ENCODE data around the gene B3GNT8.
"Not testable (repeated sequence)": the region's sequence is repeated elsewhere in the genome, so short reads cannot be mapped to it uniquely, and the experiment has no call there.

B3GNT8 gene

DNA sequence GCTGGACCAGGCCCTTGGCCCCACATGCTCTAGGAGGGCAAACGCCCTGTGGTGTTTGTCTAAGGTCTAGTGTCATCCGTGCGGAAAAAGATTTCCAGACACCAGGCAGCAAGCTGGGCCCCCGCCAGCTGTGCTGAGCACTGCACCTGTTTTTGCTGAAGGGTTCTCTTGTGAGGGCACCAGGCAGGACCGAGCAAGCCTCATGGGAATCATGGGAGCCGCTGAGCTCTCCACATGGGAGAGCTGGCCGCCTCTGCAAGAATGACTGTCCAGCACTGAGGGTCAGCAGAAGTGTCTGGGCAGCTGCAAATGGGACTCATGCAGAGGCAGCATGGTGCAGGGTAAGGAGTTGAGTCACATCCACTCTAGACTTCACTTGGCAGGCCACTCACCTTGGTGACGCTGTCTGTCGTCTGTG is 12.0 kb downstream of the B3GNT8 start:
- no peak for DNase-seq (ENCODE audit: low read depth, low spot score)

DNA sequence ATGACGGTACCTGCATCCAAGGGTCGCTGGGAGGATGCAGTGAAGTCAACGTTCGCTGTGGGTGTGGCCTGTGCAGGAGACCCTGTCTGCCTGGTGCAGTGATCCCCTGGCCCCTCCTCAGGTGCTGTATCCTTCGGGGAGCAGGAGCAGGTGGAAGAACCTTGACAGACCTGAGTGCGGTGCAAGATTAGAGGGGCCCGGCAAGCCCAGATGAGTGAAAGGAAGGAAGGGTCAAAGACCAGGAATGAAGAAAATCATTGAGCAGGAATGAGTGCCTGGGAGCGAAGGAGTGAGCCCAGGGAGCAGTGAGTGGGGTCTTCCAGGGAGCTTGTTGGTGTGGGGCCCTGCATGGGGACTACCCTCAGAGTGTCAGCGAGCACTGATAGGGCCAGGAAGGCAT is 12.7 kb downstream of the B3GNT8 start:
- no peak for DNase-seq (ENCODE audit: low read depth, low spot score)

DNA sequence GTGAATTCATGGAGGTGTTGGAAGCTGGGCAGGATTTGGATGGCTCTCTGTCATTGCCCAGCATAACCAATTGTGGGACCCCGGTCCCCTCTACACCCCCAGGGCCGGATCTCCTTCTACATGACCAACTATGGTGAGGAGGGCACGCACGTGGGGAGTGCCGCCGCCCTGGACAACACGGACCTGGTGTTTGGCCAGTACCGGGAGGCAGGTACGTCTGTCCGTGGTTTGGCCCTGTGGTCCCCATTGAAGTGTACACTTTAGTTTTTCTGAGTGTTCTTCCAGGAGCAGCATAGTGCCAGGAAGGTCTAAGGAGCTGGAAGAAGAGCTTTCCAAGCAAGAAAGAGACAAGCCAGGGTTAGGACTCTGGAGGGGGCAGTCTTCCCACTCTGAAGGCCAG is 13.2 kb downstream of the B3GNT8 start:
- no peak for DNase-seq (ENCODE audit: low read depth, low spot score)

DNA sequence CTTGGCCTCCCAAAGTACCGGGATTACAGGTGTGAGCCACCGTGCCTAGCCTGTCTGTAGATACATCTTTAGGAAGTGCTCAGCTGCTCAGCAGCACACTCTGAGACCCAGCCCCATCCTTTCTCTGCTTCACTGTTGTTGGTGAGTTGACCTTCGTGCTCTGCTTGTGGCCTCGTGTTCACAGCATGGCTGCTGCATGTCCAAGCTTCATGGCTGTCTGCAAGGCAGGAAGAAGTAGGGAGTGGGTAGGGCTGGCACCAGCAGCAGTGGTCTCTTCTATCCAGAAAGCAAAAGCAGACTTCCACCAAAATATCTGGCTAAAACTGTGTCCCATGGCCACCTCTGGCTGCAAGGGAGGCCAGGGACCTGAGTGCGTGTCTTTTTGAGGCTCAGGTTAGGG is 14.2 kb downstream of the B3GNT8 start:
- DNase-seq (ENCODE audit: low read depth, low spot score): no peak

DNA sequence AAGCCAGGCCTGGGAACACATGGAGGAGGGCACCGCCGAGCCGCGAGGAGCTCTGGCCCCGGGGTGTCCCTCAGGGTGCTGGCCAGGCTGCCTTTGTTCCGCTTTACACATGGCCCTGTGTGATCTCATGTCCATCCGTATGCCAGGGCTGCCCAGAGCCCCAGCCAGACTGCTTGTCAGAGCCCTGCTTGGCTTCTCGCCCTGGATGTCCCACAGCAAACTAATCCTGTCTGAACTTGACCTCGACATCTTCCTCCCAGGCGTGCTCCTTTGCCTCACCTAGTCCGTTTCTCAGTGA is 15.3 kb downstream of the B3GNT8 start:
- peak; percentile 44 for DNase-seq (ENCODE audit: low read depth, low spot score)

DNA sequence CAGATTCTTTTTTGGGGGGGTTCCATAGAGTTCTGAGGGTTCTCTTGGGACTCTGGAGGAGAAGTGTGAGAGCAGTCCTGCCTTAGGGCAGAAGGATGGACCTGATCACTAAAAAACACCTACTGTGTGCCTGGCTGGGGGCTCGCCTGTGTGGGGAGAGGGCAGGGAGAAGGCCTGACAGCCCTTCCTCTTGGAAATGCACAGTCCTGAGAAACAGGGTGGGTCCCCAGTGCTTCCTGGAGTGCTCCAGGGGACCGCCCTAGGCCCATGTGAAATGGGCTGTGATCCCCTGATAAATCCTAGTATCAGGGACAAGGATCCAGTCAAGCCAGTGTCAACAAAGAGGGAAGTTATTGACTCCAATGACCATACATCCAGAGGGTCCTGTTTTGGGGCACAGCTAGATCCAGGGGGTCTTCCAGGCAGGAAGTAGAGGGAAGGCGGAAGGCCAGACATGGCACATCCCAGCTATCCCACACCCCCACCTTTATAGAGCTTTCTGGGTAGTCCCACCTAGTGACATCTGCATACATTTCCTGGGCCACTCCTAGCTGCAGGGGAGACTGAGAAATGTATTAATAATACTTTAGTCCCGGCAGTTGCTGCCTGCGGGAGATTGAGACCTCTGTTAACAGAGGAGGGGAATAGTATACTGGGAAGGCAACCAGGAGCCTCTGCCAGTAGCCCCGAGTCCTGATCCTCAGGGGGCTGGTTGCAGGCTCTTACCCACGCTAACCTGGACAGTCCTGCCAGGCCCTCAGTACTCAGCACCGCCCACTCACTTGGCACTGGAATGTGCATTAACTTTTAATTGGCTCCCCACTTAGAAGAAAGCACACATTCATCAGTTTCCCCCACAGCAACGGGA is 15.8 kb downstream of the B3GNT8 start:
- DNase-seq (ENCODE audit: low read depth, low spot score): no peak

DNA sequence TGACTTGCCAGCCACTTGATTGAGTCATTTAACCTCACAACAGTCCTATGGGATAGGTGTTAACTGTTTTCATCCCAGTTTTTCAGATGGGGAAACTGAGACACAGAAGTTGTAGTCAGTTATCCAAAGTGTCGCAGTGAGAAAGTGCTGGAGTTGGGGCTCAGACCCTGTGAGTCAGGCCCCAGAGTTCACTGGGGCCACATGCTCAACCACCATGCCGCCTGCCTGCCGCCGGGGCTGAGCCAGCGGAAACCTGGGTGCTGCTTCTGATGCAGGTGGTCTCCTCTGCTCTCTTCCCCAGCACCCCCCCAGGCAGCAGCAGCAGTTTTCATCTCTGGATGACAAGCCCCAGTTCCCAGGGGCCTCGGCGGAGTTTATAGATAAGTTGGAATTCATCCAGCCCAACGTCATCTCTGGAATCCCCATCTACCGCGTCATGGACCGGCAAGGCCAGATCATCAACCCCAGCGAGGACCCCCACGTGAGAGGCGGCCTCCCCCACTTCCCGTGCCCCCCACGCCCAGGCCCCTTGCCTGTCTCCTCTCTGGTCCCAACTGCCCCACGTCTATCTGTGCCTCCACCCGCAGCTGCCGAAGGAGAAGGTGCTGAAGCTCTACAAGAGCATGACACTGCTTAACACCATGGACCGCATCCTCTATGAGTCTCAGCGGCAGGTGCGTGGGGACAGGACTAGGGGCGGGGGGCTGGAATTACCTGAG is 16.7 kb downstream of the B3GNT8 start:
- DNase-seq (ENCODE audit: low read depth, low spot score): no peak

DNA sequence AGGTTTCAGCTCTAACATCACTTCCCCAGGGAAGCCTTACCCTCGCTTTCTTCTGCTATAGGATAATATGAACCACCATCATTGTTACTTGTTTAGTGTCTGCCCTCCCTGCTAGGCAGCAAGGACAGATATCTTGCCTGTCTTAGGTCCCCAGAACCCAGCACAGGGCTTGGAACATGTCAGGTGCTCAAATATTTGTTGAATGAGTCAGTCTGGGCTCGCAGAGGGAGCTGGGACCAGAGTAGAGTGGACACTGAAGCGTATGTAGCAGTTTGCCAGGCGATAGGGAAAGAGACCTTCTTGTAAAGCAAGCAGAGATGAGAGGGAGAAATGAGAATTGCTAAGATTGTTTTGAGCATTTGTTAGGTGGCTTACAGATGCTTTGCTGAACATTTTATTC is 17.9 kb downstream of the B3GNT8 start:
- peak; percentile 84 for DNase-seq (ENCODE audit: low read depth, low spot score)

DNA sequence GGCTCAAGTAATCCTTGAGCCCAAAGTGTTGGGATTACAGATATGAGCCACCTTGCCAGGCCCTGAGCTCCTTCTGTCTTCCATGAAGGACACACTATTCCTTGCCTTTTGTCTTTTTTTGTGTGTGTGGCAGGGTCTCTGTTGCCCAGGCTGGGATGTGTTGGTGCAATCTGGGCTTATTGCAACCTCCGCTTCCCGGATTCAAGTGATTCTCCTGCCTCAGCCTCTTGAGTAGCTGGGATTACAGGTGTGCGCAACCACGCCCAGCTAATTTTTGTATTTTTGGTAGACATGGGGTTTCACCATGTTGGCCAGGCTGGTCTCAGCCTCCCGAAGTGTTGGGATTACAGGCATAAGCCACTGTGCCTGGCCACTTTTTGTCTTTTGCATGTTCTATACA is 18.3 kb downstream of the B3GNT8 start:
- DNase-seq (ENCODE audit: low read depth, low spot score): not testable (repeated sequence)

DNA sequence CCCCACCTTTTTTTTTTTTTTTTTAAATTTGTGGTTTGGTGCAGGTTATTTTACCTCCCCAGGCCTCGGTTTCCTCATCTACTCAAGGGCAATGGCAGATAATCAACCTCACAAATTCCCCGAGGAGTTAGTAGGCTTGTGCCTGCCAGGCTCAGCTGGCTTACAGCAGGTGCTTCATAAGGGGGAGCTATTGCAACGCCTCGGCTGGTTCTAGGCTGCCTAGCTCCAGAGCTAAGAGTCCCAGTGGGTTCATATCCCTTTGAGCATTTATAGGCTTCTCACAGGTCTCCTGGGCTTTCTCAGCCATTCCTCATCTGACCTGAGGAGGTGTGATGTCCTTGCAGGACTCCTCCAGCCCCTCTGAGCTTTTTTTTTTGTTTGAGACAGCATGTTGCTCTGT is 18.9 kb downstream of the B3GNT8 start:
- DNase-seq (ENCODE audit: low read depth, low spot score): no peak

DNA sequence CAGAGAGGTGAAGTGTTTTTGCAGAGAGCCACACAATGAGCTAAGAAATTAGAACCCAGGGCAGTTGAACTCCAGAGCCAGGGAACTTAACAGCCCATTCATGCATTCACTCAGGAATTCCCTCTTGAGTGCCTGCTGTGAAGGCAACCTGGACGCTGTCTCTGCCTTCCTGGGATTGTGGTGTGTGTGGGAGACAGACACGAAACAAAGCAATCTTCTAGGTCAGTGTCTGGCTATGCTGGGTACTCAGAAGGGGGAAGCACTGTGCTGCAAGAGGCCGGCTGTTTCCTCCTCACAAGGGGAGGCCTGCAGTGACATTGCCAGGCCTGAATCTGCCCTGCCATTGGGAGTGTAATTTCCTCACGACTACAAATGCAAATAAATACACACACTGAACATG is 19.9 kb downstream of the B3GNT8 start:
- DNase-seq (ENCODE audit: low read depth, low spot score): peak; percentile 64

DNA sequence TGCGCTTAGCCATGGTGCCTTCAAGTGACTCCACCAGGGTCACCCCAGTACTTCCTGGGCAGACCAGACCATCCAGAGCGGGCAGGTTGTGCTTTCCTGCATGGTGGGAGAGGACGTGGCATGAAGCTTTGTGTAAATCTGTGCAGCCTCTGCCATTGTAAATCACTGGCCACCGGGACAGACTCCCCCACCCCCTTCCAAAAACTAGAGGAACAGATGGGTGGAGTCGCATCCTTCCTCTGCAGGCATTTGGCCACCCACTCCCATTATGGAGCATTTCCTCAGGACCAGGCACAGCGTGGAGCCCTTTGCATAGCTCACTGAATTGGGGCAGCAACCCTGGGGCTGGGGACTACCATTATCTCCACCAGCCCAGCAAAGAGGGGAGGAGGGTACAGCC is 21.4 kb downstream of the B3GNT8 start:
- DNase-seq (ENCODE audit: low read depth, low spot score): no peak

DNA sequence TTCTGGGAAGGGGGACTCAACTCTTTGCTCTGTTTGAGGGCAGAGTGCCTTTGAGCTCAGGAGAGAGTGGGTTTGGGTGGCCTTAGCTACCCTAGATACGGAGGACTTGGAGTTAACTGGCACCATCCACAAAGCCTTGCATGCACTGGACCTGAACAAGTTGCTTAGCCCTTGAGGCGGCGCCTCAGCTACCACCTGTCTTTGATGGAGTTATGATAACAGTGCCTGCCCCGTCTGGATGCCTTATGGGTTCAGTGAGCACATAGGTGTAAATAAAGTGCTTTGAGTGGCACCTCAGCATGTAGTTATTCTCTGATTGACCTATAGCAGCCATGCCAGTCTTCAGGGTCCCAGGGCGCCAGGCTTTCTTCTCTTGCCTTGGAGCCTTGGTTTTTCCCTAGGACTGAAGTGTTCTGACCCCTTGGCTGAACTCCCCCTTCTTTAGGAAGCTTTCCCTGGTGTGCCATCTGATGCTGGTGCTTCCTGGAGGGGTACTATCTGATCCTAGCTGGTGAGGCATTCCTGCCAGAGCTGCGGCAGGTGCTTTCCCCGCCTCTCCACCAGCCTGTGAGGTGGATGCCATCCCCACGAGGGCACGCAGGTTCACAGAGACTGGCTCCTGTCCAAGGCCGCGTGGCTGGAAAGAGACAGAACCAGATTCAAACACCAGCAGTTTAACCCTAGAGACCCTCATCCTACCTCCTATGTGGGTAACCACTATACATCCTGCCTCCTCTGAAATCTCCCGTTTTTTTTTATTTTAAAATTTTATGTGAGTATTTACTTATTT is 23.8 kb downstream of the B3GNT8 start:
- no peak for DNase-seq (ENCODE audit: low read depth, low spot score)

DNA sequence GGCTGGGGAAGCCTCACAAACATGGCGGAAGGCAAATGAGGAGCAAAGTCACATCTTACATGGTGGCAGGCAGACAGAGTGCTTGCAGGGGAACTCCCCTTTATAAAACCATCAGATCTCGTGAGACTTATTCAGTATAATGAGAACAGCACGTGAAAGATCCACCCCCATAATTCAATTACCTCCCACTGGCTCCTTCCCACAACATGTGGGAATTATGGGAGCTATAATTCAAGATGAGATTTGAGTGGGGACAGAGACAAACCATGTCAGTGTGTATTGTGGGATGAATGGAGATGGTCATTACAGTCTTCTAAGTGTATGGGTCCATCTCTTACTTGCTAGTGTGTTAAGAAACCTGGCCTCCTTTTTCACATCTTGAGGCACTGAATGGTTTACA is 25.2 kb downstream of the B3GNT8 start:
- no peak for DNase-seq (ENCODE audit: low read depth, low spot score)

DNA sequence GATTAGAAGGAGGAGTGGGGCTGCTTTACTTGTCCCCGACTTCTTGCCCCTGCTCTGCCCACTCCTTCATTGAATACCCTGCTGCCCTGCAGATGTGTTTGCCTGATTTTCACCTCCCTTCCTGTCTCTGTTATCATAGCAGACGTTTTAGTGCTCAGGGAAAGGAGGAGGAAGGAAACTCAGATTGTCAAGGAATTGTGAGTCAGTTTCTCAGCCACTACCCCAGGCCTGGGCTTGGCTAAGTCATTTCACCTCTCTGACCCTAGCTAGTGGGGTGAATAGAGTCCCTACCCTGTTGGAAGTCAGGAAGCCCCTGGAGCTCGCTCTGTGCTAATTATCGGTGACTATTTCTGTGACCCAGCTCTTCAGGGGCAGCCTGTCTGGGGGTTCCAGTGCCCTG is 25.7 kb downstream of the B3GNT8 start:
- no peak for DNase-seq (ENCODE audit: low read depth, low spot score)

DNA sequence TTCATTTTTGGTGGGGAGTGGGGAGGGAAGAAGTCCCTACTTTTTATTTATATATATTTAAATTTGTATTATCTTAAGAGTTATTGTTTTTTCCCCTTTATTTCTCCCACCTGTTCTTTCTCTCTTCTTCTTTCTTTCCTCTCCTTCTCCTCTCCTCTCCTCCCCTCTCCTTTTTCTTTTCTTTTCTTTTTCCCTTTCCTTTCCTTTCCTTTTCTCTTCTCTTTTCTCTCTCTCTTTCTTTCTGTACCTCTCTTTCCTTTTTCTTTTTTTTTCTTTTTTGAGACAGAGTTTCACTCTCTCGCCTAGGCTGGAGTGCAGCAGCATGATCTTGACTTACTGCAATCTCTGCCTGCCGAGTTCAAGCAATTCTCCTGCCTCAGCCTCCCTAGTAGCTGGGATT is 27.6 kb downstream of the B3GNT8 start:
- DNase-seq (ENCODE audit: low read depth, low spot score): no peak

DNA sequence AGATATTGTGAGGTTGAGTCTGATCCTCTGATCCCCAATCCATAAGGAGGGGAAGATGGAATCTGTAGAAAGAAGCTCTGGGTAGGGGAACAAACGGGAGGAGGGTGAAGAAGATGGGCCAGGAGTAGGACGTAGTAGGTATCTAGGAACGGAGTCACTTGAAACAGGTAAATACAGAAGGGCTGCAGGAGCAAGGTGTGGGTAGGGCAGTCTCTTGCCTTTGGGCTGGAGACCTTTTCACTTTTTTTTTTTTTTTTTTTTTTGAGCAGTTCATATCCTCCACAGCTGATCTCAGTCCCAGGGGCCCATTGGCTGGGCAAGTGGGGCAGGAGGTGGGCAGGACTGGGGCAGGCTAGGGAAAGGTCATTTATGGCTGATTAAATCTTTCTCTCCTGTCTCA is 28.1 kb downstream of the B3GNT8 start:
- DNase-seq (ENCODE audit: low read depth, low spot score): no peak

DNA sequence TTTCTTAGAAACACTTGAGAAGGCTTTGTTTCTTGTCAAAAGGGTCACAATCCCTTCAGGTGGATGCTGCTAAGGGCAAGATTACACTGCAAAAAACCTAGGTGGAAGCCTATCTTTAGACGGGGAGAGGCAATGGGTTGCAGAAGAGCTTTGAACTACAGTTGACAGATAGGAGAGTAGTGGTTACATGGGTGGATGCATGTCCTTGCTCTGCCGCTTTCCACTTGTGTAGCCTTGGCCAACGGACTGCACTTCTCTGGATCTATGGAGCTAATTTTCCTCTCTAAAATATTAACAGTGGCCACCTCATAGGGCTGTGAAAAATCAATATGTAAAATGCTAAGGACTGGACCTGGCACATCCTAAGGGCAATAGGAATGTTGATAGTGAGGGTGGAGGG is 28.6 kb downstream of the B3GNT8 start:
- DNase-seq (ENCODE audit: low read depth, low spot score): no peak

DNA sequence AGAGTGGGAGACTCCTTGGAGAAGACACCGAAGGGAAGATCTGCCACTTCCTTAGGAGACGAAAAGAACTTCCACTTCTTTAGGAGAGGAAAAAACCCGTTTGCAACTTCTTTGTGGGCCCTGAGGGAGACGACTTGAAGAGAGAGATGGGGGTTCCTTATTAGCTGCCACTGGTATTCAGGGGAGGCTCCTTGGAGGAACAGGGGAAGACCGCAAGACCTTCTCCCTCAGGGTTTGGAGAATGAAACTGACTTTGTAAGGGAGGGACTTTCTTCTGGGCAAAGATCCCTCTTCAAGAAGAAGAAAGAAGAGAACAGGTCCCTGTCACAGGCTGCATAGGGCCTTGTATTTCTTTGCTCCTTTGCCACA is 29.1 kb downstream of the B3GNT8 start:
- DNase-seq (ENCODE audit: low read depth, low spot score): no peak

DNA sequence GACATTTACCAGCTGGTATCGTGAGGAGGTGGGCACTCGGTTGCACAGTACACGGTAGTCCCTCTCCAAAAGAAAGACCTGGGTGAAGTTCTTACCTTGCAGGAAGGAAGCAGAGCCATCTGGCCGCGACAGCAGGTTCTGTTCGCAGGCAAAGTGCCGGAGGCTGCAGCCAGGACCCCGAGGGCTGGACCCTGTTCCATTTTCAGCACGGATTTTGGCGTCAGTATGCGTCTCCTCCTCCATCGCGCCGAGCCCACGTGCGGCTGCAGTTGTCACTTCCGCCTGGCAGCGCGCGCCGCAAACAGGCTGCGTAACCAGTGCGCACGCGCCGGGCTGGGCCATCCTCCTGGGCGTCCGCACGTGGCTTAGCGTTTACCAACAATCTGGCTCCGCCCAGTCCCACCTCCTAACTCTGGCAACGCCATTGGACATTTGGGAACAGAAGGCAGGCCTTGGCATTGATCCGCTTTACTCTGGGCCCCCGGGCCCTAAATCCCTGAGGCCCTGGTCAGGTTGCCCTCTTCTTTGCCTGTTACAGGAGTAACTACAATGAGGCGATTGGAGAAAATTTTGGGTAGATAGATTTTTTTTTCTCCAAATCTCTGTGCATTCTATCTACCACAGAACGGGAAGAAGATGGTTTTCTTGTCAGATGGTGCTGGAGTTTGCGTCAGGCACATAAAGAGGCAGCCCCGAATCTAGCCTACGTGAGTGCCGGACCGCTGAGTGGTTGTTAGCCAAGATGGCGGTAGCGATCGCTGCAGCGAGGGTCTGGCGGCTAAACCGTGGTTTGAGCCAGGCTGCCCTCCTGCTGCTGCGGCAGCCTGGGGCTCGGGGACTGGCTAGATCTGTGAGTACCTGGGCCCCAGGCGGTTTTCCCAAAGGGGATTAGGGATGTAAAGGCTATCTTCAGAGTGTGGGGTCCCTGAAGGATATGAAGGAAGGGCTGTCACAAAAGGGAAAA is 29.8 kb downstream of the B3GNT8 start, which contains the start of the genes BCKDHA and EXOSC5:
TSS of gene BCKDHA (plus strand) at position 733 of the 964 bp plus-strand sequence. CDS start at position 743, 10 bp downstream.
TSS of gene EXOSC5 (minus strand) at position 274 of the 964 bp plus-strand sequence. CDS start at position 243, 31 bp downstream.
- peak; percentile 100 for DNase-seq (ENCODE audit: low read depth, low spot score)

DNA sequence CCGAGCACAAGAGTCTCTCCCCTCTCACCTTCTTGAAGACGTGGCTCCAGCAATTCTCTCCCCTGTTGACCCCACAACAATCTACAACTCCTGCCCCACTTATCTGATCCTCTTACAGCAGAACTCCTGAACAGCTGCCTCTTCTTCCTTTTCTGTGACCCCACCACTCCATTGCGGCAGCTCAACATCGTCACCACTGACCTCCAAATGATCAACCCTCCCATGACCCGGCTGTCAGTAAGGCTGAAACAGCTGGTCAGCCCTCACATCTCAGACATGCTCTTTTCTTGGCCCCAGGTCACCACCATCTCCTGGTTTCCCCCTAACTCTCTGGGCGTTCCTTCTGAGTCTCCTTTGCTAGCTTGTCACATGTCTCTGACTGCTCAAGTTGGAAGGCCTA is 31.8 kb downstream of the B3GNT8 start:
- no peak for DNase-seq (ENCODE audit: low read depth, low spot score)
